ENCODE results near the gene SPTLC3.

Gene SPTLC3

GRCh38 chr20:13205848-13206434 lies 197.2 kb downstream of the SPTLC3 start:
- no peak for DNase-seq (ENCODE audit: insufficient read length, low spot score)
- no peak for FAIRE-seq
- TF ChIP-seq POLR2A (IDR thresholded peaks at IDR 0.05; ENCODE audit: low read depth, low read length): no peak

GRCh38 chr20:13207016-13207415 lies 198.2 kb downstream of the SPTLC3 start:
- no peak for DNase-seq (ENCODE audit: insufficient read length, low spot score)
- FAIRE-seq: no peak

GRCh38 chr20:13211956-13212618 lies 203.3 kb downstream of the SPTLC3 start:
- FAIRE-seq: no peak
- DNase-seq (ENCODE audit: insufficient read length, low spot score): no peak
- TF ChIP-seq POLR2A (IDR thresholded peaks at IDR 0.05; ENCODE audit: low read depth, low read length): no peak

More at GRCh38 chr20:13207016-13207415, 198.2 kb downstream of the SPTLC3 start:
- no peak for TF ChIP-seq POLR2A (IDR thresholded peaks at IDR 0.05; ENCODE audit: low read depth, low read length)

GRCh38 chr20:13212750-13213149 lies 204.0 kb downstream of the SPTLC3 start:
- no peak for TF ChIP-seq POLR2A (IDR thresholded peaks at IDR 0.05; ENCODE audit: low read depth, low read length)
- DNase-seq (ENCODE audit: insufficient read length, low spot score) (no peak), FAIRE-seq (no peak)

GRCh38 chr20:13213335-13213734 lies 204.6 kb downstream of the SPTLC3 start:
- TF ChIP-seq POLR2A (IDR thresholded peaks at IDR 0.05; ENCODE audit: low read depth, low read length): no peak
- DNase-seq (ENCODE audit: insufficient read length, low spot score) (no peak), FAIRE-seq (no peak)

GRCh38 chr20:13216533-13216932 lies 207.8 kb downstream of the SPTLC3 start:
- no peak for TF ChIP-seq POLR2A (IDR thresholded peaks at IDR 0.05; ENCODE audit: low read depth, low read length)
- DNase-seq (ENCODE audit: insufficient read length, low spot score): no peak
- FAIRE-seq: no peak
